ENCODE results near the gene ANKRD18B.
"Not testable (repeated sequence)": the region's sequence is repeated elsewhere in the genome, so short reads cannot be mapped to it uniquely, and the experiment has no call there.

Gene ANKRD18B

GRCh38 chr9:33523397-33524305, at the start of gene ANKRD18B:
Gene ANKRD18B (plus strand): TSS chr9:33524251. CDS start chr9:33524490, 239 bp downstream.
- peak; percentile 24 for DNase-seq

- no peak for DNase-seq
These were observed 48.7 kb upstream of the ANKRD18B start for GRCh38 chr9:33475357-33475756.

- no peak for DNase-seq
These were observed 47.5 kb upstream of the ANKRD18B start for GRCh38 chr9:33476503-33476902.

GRCh38 chr9:33480106-33480505, 43.9 kb upstream of the ANKRD18B start:
- DNase-seq = no peak

GRCh38 chr9:33480976-33481375, 43.1 kb upstream of the ANKRD18B start:
- no peak for DNase-seq

- not testable (repeated sequence) for DNase-seq
These were observed 38.7 kb upstream of the ANKRD18B start for GRCh38 chr9:33485312-33485711.

GRCh38 chr9:33489066-33489465, 35.0 kb upstream of the ANKRD18B start:
- DNase-seq = no peak

GRCh38 chr9:33493819-33494218, 30.2 kb upstream of the ANKRD18B start:
- DNase-seq = not testable (repeated sequence)

GRCh38 chr9:33498387-33498786, 25.7 kb upstream of the ANKRD18B start:
- no peak for DNase-seq

GRCh38 chr9:33506626-33507370, 17.3 kb upstream of the ANKRD18B start:
- DNase-seq = no peak

- DNase-seq = peak; percentile 21
These were observed 13.5 kb upstream of the ANKRD18B start for GRCh38 chr9:33510262-33511183.

GRCh38 chr9:33511184-33511517, 12.9 kb upstream of the ANKRD18B start:
- DNase-seq = not testable (repeated sequence)

- not testable (repeated sequence) for DNase-seq
These were observed 11.5 kb upstream of the ANKRD18B start for GRCh38 chr9:33512535-33512934.

- DNase-seq = not testable (repeated sequence)
These were observed 8.6 kb upstream of the ANKRD18B start for GRCh38 chr9:33515342-33515995.

- not testable (repeated sequence) for DNase-seq
These were observed 7.7 kb upstream of the ANKRD18B start for GRCh38 chr9:33516397-33516796.

GRCh38 chr9:33517373-33517772, 6.7 kb upstream of the ANKRD18B start:
- DNase-seq = no peak

- not testable (repeated sequence) for DNase-seq
These were observed 6.0 kb upstream of the ANKRD18B start for GRCh38 chr9:33517934-33518577.

- not testable (repeated sequence) for DNase-seq
These were observed 2.2 kb upstream of the ANKRD18B start for GRCh38 chr9:33521861-33522260.

- no peak for DNase-seq
These were observed 376 bp downstream of the ANKRD18B start for GRCh38 chr9:33524306-33524947.

- not testable (repeated sequence) for DNase-seq
These were observed 4.0 kb downstream of the ANKRD18B start for GRCh38 chr9:33528069-33528468.

- DNase-seq = not testable (repeated sequence)
These were observed 9.9 kb downstream of the ANKRD18B start for GRCh38 chr9:33533958-33534357.
